ENCODE data around the gene PRKCD. TPM values are rescaled to one million over a fixed set of nuclear protein-coding genes. Genes with fewer than 3 reads are reported as not detected.

PRKCD gene
- polyA plus RNA-seq (ENCODE audit: insufficient read length in 4 of 4): 10 to 100 TPM; 17.8 to 26.4 (median 23.4) TPM

DNA sequence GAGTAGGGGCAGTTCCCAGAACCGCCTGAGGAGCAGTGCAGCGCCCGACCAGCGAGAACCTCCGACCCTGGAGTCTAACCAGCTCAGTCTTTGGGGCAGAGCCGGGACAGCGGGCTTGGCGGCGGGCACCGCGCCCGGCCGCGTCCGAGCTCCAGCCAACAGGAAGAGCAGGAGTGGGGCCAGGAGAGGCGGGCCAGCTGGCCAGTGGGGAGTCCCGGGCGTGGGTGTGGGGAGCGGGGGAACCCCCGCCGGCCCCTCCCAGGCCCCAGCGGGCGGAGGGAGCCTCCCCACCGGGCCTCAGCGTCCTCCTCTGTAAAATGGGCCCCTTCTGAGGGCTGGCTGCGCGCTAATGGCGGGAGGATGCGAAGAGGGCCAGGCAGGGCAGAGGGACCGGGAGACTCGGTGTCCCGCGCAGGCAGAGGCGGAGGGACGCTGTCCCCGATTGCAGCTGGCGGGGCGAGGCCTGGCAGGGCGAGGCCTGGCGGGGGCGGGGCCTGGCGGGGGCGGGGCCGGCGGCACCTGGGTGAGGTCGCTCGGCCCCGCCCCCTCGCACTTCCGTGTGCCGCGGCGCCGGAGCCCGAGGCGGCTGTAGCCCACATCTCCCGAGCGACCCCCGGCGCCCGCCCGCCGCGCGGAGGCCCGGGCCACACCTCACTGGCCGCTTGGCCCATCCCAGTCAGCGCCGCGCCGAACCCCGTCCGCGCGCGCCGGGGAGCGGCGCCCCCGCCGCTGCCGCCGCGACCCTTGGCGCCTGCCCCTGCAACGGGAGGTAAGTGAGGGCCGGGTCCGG, at the start of gene PRKCD:
Gene PRKCD (plus strand): TSS at position 550 of the 790 bp plus-strand sequence. CDS start 17,214 bp downstream, outside the sequence.
- DNase-seq (ENCODE audit: low read depth in 4 of 4, low spot score in 2 of 4): no peak

DNA sequence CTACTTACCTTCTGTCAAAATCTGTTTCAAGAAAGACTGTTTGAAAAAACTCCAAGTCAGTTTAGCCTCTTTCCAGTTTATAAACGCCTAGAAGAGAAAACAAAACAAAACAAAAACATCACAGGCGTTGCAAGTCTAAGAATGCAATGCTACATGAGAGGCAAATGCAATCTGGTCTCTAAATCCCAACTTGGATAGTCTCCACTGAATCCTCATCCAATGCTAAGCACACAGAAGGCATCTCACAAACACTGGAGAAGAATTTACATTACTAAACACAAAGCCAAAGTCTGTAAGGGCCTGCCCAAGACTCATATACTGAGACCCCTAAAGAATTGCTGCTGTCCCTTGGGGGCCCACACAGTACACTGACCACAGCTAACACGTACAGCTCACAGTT, 49.2 kb upstream of the PRKCD start:
- DNase-seq (ENCODE audit: low read depth in 4 of 4, low spot score in 2 of 4): no peak

DNA sequence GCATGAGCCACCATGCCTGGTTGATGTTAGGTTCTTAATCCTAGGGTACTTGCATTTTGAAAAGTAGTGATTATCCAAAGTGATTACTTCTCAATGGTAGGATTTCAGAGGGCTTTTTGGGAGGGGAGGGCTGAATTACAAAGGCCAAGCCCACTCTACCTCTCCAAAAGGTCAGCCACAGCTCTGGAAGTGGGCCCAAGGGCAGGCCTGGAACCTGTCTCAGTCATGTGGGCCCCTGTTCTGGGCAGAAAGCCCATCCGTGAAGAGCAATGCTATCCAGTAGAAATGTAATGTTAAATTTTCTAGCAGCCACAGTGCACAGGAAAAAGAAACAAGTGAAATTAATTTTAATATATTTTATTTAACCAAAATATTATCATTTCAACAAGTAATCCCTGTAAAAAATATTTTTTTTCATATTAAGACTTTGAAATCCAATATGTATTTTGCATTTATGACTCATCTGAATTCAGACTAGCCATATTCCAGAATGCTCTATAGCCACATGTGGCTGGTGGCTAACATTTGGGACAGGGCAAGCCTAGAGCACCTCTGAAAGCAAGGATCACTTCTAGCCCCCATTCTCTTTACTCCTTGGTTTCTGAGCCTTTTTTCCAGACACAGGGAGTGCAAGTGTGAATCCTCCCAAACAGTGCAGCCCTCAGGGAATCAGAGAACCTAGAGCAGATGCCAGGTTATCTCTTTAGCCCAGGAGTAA, 47.6 kb upstream of the PRKCD start:
- DNase-seq (ENCODE audit: low read depth in 4 of 4, low spot score in 2 of 4): no peak

DNA sequence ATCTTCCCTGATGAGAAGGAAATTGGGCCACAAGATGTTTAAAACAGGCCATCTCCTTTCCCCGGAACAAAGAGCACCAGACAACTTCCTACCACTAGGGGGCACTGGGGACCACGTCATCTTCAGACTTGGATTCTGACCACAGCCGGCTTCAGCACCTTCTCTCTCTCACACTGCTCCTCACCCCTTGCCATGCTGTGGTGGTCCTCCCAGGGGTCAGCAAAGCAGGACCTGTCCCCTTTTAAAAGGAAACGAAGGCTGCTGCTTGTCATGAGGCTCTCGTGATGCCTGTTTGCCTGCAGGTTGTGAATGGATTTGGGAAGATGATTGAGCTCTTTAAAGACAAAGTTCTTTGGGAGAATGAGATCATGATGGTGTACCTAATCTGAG, 47.0 kb upstream of the PRKCD start:
- peak in 2 of 4 donors; percentile 65 to 76 for DNase-seq (ENCODE audit: low read depth in 4 of 4, low spot score in 2 of 4)

DNA sequence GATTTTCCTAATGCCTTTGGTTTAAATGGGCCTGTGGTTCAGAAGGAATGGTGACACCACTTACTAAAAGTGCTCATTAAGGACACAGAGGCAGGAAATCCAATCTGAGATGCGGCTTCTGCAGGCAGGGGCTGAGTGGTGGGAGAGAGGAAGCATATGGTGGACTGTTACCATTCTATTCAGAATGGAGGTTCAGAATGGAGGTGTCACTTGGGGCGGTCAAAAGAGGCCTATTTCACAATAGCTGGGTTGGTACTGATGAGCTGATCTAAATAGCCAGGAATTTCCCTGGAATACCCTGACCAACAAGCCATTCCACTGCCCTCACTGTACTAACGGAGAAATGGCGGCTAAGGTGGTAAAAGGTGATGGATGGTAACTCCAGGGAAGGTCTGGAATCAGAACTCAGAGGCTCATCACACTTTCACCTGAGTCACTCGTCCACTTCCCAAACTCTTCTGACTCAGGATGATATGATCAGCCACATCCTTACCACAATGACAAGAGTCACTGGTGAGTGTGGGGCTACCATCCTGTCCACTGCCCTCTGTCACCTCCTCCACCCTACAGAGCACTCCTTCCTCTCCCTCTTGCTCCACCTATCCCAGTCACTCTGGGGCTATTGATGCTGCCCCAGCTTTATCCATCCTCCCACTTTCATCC, 46.5 kb upstream of the PRKCD start:
- no peak for DNase-seq (ENCODE audit: low read depth in 4 of 4, low spot score in 2 of 4)

DNA sequence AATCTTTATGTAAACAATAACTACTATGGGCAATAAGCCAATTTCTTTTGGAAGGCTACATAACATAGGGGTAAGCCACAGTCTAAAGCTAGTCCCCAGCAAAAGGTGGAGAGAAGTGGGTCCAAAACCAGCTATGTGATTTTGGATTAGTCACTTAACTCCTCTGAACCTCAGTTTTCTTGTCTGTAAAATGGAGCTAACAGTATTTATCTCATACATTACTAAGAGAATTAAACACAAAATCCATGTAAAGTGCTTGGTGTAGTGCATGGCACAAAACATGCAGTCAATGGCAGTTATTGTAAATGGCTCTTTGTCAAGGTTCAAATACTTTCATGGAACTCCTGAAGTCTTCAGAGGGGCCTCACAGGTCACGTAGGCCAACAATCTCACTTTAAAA, 44.1 kb upstream of the PRKCD start:
- no peak for DNase-seq (ENCODE audit: low read depth in 4 of 4, low spot score in 2 of 4)

DNA sequence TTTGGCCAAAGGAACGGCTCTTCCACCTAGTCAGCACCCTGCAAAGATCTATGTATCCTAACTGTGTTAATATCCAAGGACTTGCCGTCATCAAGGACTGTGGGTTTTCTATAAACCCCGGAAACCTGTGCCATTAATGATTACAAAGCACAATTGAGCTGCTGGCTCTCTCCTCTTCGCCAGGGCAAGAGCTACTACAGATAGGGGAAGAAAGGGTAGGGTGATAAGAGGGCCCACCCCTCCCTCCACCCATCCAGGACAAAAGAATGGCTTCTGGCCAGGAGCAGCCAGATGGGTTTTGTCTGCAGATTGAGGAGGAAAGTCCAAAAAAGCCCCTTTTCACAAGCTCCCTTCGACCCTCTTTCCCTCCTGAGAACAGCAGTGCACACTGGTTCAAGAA, 40.7 kb upstream of the PRKCD start:
- no peak for DNase-seq (ENCODE audit: low read depth in 4 of 4, low spot score in 2 of 4)

DNA sequence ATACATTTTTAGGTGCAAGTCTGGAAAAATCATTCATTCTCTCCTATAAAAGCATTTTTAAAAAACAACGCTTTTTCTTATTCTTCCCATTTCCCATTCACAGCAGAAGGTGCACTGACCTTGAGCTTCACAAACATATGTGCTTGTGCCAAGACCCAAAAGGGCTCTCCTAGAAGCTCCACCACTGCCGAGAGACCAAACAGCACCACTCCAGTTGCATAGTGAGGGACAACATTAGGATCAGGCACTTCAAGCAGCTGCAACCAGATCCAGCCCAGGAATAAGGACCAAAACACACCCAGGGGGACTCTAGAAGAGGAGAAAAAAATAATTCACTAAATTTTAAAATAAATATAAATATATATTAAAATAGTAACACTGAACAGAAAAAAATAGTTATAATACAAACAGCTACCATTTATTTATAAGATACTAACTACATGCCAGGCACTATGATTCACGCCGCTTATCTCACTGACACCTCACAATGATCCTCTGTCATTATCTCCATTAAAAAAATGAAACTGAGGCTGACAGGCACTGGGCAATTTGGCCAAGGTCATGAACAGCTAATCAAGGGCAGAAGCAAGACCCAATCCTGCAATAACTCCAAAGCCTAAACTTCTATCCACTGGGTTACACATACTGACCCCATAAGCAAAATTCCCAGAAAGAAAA, 38.6 kb upstream of the PRKCD start:
- no peak for DNase-seq (ENCODE audit: low read depth in 4 of 4, low spot score in 2 of 4)

DNA sequence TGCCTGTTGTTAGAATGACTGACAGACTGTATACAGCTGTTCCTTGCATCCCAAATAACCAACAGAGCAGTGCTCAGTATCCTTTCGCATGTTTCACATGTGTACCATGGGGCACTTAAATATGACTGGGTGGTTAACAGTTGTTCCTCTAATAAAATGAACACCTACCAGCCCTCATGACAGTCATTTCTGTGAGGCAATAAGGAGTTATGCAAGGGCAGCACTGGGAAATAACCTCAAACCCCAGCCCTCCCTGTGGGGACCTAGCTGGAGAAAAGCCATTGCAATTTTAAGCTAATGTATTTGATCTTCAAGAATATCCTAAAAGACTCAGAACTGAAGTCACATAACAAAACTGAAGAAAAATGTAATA, 38.1 kb upstream of the PRKCD start:
- no peak for DNase-seq (ENCODE audit: low read depth in 4 of 4, low spot score in 2 of 4)

DNA sequence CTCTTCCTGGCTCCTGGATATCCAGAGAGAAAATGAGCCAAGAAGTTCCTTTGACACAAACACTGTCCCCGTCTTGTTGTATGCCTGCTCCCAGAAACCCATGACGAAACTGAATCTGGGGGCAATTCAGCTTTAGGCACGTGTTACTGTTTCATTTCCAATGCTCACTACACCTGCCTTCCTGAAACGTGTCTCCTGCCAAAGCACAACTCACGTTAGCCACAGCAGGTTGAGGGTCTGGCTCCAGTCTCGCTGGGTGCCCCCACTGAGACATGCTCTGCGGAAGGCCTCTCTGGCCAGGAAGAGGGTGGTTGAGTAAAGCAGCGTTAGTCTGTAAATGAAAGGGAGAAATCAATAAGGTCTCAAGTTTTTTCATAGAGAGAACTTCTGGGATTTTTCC, 37.5 kb upstream of the PRKCD start:
- no peak for DNase-seq (ENCODE audit: low read depth in 4 of 4, low spot score in 2 of 4)

DNA sequence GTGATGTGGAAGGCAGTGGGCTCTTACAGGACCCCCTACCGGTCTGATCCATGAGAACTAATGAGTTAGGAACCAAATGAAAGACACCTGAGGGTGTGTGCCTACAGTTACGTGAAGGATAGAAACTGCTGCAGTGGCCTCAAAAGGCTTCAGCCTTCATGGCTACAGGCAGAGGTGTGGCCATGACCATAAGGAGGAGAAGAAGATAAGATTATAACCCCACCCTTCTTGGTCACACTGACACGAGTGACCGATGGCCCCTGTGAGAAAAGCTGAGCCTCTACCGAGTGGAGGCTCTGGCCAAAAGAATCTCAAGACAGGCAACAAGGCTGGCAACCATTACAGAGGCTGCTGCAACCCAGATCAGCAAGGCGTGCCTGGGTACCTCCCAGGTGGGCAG, 37.1 kb upstream of the PRKCD start:
- DNase-seq (ENCODE audit: low read depth in 4 of 4, low spot score in 2 of 4): no peak

DNA sequence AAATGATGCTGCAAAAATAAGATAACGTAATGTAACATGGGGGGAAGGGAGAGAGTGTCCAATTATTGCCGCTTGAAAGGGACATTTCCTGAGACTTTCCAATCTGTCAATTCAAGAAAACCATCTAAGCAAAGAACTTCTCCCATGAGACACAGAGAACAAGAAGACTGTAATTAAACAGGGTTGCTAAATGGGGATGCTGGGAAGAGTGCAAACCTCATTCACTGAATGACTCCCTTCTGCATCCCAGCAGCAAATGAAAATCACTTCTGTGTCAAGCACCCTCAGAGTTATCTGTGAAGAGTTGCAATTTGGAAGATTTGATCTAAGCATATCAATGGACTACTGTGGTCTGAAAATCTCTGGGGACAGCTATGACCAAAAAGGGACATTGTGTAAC, 34.4 kb upstream of the PRKCD start:
- no peak for DNase-seq (ENCODE audit: low read depth in 4 of 4, low spot score in 2 of 4)

DNA sequence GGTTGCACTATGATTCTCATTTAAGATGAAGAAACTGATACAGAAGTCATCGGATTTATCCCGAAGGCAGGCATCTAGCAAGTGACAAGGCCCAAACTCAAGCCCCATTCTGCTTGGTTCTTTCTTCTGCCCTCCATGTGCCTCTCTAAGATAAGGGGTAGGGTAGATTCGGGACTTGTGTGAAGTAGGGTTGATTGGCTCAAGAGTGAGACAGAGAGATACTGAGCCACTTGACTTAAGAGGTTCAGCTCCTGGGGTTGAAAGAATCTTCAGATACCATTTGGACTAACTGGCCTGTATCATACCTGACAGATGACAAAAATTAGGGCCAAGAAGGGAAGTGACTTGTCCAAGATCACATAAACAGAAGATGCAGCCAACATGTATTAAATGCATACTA, 31.7 kb upstream of the PRKCD start:
- DNase-seq (ENCODE audit: low read depth in 4 of 4, low spot score in 2 of 4): no peak

DNA sequence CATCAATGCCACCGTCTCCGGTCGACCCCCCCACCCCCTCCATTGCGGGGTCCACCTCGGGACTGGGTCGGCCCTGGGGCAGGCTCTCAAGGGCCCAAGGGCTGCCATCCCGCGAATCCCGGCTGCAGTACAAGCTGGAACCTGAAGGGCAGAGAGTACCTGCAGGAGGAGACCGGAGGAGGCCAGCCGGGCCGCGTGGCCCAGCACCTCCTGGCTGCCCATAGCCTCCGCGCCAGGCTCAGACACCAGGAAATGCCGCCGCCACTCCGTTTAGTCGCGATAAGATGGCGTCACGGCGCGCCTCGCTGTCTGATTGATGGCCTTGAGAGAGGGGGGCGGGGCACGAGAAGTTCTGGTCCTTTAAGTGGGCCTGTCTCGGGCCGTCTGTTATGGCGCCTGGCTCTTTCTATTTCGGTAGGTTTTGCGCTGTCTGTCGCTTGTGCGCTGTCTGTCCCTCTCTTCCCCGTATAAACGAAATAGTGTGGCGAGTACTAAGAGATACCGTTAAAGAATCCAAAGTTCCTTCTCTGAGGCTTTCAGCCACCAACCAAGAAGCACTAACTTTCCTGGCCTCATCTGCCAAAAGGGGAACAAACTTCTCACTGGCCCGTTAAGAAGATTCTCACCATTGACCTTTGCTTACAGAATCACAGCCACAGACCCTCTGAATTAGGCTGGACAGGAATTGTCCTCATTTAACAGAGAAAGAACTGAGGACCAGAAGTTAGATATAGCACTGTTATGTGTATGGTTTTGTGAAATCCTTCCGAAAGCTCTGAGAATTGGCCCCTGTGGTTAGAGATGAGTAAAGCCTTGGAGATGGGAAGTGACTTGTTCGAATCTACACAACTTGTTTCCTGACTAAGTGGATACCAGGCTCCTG, 30.6 kb upstream of the PRKCD start, which contains the start of gene RFT1:
Gene RFT1 (minus strand): TSS at position 257 of the 883 bp plus-strand sequence. CDS start 35 bp downstream, at position 222.
- DNase-seq (ENCODE audit: low read depth in 4 of 4, low spot score in 2 of 4): peak; percentile 88 to 96 (median 91)

DNA sequence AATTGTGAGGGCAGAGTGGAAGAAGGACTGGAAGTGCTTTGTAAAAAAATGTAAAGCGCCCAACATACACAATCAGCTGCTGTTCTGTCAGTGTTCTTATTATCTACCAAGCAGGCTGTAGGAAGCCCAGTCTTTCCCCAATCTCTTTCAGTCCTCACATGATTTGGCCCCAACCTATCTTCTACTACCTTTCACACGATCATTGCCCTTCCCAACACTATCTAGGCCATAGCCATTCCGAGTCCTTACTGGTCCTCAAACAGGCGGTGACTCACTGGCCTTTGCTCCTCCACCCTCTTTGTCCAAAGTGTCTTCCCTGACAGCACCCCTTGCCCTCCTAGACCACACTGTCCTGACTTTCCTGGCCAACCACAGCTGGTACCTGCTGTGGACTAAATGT, 29.9 kb upstream of the PRKCD start:
- no peak for DNase-seq (ENCODE audit: low read depth in 4 of 4, low spot score in 2 of 4)

DNA sequence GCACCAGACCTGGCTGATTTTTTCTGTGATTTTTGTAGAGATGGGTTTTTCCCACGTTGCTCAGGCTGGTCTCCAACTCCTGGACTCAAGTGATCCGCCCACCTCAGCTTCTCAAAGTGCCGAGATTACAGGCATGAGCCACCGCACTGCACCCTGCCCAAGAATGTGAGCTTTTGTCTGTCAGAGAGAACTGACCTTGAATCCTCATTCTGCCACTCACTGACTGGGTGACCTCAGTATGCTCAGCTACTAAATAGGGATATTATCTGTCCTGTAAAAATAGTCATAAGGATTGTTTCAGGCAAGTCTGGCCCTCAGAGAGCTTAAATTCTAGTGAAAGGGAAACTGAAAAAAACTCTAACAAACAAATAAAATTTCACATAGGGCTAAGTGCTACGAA, 28.7 kb upstream of the PRKCD start:
- DNase-seq (ENCODE audit: low read depth in 4 of 4, low spot score in 2 of 4): no peak

DNA sequence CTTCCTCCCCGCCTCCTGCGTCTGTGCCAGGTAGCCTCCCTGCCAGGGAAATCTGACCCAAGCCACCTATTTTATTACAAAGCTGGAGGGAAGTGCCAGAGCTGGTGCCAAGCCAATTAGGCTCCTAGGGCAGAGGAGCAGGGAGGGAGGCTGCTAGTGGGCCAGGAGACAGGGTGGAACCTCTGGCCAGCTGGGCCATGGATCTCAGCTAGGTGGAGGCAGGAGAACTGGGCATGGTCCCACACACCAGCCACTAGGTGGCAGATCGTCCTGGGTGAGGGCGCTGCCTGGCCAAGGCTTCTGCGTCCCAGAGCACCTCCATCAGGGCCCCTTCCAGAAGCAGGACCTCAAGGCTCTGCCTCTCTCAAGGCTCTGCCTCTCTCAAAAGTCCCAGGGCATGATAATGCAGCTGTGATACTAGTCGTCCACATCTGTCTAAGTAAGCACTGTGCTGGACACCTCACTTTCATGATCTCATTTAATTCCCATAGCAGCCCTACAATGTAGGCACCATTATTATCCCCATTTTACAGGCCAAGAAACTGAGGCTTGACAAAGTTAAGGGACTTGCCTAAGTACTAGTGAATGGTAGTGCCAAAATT, 26.3 kb upstream of the PRKCD start:
- no peak for DNase-seq (ENCODE audit: low read depth in 4 of 4, low spot score in 2 of 4)

DNA sequence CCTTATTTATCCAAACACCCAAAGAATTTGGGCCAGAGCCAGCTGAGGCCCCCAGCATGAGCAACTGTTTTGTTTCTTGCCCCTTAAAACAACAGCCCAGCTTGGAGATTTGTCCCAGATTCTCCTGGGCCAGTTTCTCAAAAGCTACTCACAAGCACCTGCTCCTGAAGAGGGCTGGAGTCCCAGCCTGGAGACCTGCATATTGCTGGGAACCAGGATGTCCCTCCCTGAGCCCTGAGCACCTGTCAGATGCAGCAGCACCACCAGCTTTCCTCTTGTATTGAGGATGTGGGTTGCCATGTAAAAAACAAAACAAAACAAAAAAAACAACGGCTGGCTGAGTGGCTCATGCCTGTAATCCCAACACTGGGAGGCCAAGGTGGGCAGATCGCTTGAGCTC, 23.8 kb upstream of the PRKCD start:
- DNase-seq (ENCODE audit: low read depth in 4 of 4, low spot score in 2 of 4): no peak

DNA sequence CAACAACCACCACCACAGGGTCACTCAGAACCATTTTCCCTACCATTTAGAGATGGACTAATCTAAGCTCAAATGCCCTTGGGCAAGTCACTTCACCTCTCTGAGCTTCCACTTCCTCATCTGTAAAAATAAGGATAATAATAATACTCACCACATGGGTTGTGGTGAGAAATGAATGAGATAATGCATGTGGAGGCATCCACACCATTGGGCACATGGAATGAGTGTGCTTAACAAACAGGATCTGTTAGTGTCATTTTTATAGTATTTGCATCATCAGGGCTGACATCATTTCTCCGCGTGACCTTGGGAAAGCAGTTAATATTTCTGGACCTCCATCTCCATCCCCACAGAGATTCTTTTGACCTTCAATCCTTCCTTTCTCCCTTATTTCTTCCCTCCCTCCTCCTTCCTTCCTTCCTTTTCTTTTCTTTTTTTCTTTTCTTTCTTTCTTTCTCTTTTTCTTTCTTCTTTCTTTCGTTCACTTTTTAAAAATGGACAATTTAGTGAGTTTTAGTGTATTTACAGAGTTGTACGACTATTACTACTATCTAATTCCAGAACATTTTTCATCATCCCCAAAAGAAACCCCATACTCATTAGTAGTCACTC, 23.1 kb upstream of the PRKCD start:
- no peak for DNase-seq (ENCODE audit: low read depth in 4 of 4, low spot score in 2 of 4)
